Islet of Langerhans (tissue), 1 donor: ENCODE data around the gene DENND1C.

ENCODE experiments used
- FAIRE-seq: peaks from one replicate; lab custom pipeline; 2011; peaks lifted over from hg19 to GRCh38; lab: Jason Lieb, UNC

DENND1C gene

GRCh38 chr19:6424195-6424938 lies 57.2 kb downstream of the DENND1C start, which contains the start of gene KHSRP:
Gene KHSRP, minus strand, starts transcription at chr19:6424811. Its CDS starts 110 bp downstream, at chr19:6424701.
- FAIRE-seq, result no peak

- no peak for FAIRE-seq
Measured at GRCh38 chr19:6423499-6424194, 57.9 kb downstream of the DENND1C start.

GRCh38 chr19:6421075-6422014 lies 60.2 kb downstream of the DENND1C start:
- FAIRE-seq, result no peak

GRCh38 chr19:6418562-6418932 lies 63.0 kb downstream of the DENND1C start:
- FAIRE-seq, result no peak

- no peak for FAIRE-seq
Measured at GRCh38 chr19:6417713-6418561, 63.6 kb downstream of the DENND1C start.
